ENCODE measurements around the gene ACBD3.
"Not testable (repeated sequence)": the region's sequence is repeated elsewhere in the genome, so short reads cannot be mapped to it uniquely, and the experiment has no call there.

Gene ACBD3

GRCh38 chr1:226186124-226187018 is at the start of gene ACBD3:
Gene ACBD3 (minus strand): TSS chr1:226186741. CDS start chr1:226186675, 66 bp downstream.
- peak; percentile 96 for DNase-seq

- peak; percentile 28 for DNase-seq
Measured at GRCh38 chr1:226233806-226234205, 47.3 kb upstream of the ACBD3 start.

- DNase-seq: no peak
Measured at GRCh38 chr1:226233293-226233692, 46.8 kb upstream of the ACBD3 start.

GRCh38 chr1:226226601-226227000 is 40.1 kb upstream of the ACBD3 start:
- no peak for DNase-seq

DNA sequence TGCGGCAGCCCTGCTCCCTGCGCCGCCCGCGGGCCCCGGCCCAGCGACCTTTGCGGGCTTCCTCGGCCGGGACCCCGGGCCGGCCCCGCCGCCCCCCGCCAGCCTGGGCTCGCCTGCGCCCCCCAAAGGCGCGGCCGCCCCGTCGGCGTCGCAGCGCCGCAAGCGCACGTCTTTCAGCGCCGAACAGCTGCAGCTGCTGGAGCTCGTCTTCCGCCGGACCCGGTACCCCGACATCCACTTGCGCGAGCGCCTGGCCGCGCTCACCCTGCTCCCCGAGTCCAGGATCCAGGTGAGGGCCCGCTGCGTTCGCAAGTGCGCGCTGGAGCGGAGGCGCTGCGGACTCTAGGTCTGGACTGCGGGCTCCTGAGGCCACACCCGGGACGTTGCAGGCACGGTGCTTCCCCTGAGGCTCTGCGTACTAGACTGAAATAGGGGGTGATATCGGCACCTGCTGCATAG is 37.3 kb upstream of the ACBD3 start:
- peak; percentile 60 for DNase-seq

DNA sequence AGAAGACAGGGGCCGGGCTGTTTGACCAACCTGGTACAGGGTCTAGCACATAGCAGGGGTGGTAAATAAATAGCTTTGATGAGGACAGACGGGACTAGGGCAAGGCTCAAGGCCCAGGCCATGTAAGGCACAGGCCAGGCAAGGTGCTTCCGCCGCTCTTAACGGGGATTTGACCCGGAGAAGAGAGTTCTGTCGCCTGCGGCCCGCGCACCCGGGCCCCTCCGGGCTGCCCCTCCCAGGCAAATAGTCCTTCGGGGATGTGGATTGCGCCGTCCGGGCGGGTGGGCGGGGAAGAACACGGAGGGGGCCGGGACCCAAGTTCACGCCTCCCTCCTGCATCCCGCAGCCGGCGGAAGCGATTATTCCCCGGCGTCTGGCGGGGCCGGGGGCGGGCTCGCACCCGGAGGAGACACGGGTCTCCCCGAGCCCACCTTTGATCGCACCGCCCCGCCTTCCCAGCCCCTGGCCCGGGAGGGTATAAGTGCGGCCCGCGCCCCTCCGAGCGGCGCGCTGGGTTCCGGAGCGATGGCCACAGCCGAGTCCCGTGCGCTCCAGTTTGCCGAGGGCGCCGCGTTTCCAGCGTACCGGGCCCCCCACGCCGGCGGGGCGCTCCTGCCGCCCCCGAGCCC is 36.7 kb upstream of the ACBD3 start, which contains the start of gene MIXL1:
Gene MIXL1 (plus strand): TSS at position 508 of the 629 bp plus-strand sequence. CDS start 18 bp downstream, at position 526.
- DNase-seq: peak; percentile 31

DNA sequence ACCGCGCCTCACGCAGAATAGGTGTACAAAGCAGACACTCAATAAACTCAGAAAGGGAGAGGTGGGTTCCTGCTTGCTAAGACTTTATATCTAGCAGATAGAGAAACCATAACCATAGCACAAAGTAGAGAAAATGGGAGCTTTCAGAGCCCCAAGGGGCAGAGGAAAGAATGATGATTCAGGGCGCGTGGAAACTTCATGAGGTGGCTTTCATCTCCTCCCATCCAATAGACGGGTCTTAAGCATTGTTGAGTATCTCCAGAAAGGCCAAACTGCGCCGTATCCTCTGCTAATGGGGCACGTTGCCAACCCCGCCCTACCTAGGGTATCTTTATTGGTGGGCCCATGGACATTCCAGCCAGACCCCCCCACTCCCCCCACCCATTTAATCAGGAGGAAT is 36.1 kb upstream of the ACBD3 start:
- DNase-seq: no peak

GRCh38 chr1:226220473-226221189 is 34.1 kb upstream of the ACBD3 start:
- no peak for DNase-seq

DNA sequence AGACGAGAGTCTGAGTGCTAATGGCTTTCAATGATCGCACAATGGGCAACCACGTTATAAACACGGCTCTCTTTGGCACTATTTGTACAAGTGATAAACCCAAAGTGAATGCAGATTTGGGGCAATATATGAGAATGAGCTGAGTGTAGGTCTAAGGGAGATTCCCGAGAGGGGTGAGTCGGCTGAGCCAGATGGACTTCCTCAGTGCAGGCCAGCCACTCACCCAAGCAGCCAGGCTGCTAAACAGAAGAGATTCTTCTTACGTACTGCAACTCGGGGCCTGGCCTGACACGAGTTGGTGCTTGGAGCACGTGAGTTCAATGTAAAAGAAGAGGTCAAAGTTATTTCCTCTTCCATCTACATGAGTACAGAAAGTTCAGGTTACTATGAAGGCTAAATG is 30.7 kb upstream of the ACBD3 start:
- DNase-seq: no peak

- peak; percentile 58 for DNase-seq
Measured at GRCh38 chr1:226216056-226216455, 29.5 kb upstream of the ACBD3 start.

DNA sequence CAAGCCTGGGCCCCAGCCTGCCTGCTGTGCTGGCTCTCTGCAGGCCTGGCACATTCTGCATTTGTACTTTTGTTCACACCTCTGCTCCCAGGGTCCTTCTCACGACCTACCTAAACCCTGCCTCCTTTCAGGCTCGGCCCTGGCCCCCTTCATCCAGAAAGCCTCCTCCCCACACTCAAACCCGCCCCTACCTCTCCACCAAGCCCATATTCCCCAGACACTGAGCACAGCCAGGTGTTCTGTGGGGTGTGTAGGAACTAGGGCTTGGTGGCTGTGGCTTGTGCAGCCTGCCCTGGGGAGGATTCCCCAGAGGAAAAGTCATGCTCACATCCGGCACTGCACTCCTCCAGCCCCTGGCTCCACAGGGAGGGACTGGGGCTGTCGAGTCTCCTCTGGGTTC is 28.7 kb upstream of the ACBD3 start:
- DNase-seq: no peak

GRCh38 chr1:226212545-226212944 is 26.0 kb upstream of the ACBD3 start:
- DNase-seq: no peak

DNA sequence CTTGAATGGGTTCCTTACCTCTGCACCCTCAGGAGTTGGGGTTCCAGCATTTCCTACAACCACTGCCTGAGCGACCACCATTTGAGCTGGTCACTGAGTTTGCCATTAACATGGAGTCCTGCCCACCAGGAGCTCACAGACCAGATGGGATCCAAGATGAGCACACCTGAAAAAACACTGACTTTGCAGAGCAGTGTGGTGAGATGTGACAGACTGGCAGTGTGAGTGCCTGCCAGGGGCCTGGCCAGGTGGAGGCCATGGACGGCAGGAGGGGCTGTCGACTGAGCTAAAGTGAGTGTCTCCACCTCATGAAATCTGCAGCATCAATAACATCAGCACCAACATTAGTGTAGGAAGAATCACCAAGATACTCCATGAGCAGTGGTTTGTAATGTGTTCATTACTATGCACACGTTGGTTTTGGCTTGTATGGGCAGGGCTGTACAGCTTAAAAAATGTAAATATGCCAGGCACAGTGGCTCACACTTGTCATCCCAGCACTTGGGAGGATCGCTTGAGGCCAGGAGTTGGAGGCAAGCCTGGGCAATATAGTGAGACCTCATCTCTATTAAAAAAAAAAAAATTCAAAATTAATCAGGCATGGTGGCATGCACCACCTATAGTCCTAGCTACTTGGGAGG is 24.8 kb upstream of the ACBD3 start:
- DNase-seq: no peak

DNA sequence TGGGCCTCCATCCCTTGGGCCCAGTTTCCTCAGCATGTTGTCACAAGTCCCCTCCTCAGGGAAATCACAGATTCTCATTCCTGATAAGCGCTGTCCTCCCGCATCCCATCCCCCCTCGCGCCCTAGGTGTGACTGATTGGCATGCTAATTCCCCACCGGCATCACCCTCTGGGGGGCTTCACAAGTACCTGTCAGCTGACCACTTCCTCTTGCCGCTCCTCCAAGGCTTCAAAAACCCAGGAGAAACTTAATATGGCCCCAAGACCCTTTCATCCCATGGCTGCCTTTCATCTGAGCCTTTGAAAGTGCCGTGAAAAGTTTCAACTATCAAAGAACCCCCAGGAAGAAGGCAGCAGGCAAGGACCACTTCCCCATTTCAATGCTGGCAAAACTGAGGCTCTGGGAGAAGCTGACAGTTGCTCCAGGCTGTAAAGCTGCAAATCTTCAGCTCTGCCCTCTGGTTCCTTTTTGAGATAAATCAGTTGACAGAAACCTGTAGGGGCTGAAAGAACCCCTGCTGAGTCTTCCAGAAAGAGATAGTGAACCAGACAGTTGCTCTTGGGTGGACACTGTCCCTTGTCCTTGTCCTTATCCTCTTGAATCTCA is 24.1 kb upstream of the ACBD3 start:
- no peak for DNase-seq

- no peak for DNase-seq
Measured at GRCh38 chr1:226209307-226210059, 22.9 kb upstream of the ACBD3 start.

DNA sequence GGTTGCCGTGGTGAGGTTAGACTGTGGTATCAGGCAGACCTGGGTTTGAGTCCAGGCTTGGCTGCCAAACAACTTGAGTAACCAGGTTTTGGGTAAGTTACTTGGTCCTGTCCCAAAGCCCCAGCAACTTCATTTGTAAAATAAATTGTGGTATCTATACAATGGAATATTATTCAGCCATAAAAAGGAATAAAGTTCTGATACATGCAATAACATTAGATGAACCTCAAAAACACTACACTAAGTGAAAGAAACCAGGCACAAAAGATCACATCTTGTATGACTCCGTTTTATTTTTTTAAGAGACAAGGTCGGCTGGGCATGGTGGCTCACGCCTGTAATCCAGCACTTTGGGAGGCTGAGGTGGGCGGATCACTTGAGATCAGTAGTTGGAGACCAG is 20.5 kb upstream of the ACBD3 start:
- DNase-seq: no peak

DNA sequence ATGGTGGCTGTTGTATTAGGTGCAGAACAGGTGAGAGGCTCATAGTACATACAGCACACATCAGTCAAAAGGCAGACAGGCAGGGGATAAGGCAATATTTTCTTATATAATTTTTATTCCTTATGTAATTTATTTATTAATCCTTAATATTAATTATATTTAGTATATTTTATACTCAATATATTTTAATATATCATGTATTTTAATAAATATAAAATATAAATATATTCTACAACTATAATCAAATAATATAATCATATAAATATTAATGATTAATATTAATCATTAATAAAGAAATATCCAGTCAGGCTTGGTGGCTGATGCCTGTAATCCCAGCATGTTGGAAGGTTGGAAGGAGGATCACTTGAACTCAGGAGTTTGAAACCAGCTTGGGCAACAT is 17.7 kb upstream of the ACBD3 start:
- DNase-seq: no peak

GRCh38 chr1:226203655-226204054 is 17.1 kb upstream of the ACBD3 start:
- no peak for DNase-seq

DNA sequence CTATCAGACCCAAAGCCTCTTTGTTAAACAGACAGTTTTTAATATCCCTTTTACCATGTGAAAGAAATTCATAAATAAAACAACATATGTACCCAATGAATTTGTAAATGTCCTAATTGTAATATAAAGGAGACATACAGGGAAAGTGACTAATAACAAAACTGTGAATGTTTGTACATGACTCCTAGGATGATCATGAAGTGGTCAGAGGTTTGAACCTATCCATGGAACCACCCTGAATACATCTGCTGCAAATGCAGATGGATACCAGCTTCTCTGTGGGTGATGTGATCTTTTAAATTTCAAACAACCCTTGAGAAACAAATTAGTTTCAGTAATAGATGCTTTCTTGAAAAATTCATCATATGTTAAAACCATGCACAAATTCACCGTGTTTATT is 16.7 kb upstream of the ACBD3 start:
- DNase-seq: no peak

DNA sequence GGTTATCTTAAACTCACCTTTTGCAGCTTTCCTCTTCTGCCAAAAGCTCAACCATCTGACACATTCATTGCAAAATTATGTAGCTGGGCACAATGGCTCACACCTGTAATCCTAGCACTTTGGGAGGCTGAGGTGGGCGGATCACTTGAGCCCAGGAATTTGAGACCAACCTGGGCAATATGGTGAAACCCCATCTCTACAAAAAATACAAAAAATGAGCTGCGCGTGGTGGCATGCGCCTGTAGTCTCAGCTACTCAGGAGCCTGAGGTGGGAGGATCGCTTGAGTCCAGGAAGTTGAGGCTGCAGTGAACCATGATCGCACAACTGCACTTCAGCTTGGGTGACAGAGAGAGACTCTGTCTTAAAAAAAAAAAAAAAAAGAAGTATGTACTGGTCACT is 16.1 kb upstream of the ACBD3 start:
- DNase-seq: not testable (repeated sequence)

DNA sequence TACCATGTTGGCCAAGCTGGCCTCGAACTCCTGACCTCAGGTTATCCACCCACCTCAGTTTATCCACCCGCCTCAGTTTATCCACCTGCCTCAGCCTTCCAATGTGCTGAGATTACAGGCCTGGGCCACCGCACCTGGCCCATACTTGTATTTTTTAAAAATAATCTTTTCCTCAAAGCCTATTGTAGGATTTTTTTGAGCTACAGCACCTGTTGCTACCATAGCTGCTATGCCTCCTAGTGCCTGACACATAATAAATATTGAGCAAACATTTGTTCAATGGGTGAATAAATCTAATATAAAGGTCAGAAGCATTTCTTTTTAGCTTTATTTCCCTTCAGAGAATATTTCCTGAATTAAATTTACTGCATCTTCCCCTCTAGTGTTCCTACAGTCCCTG is 15.7 kb upstream of the ACBD3 start:
- no peak for DNase-seq

Measured in hematopoietic multipotent progenitor cell treated with erythropoietin and hydrocortisone succinate and interleukin-3 and kit ligand, for 4 days (in vitro differentiated cells).